Right renal pelvis (tissue), 4 donors: ENCODE data around the gene MYMX. TPM values are rescaled to one million over a fixed set of nuclear protein-coding genes. Genes with fewer than 3 reads are reported as not detected.
"Not testable (repeated sequence)": the region's sequence is repeated elsewhere in the genome, so short reads cannot be mapped to it uniquely, and the experiment has no call there.

ENCODE experiments used
- DNase-seq, 4 donors: peaks; one replicate each; pipeline ENCODE4 v3.0.0-alpha.2; 2013; ENCODE audit warnings: low read depth in 4 of 4, low spot score in 3 of 4, missing footprints in 1 of 4
- polyA plus RNA-seq, 4 donors: library from polyadenylated mRNA; unstranded; fragments of 120-200 nt; gene quantifications; one replicate each; pipeline ENCODE4 v1.2.1, GENCODE V29; 2013; ENCODE audit not compliant: insufficient read length in 4 of 4

Gene MYMX
- polyA plus RNA-seq, 4 donors, result 0.60 to 0.78 (median 0.77) TPM

- no peak for DNase-seq
These were observed 13.4 kb downstream of the MYMX start for GRCh38 chr6:44230034-44230675.

GRCh38 chr6:44231426-44231825, 14.7 kb downstream of the MYMX start:
- DNase-seq, result not testable (repeated sequence)

DNA sequence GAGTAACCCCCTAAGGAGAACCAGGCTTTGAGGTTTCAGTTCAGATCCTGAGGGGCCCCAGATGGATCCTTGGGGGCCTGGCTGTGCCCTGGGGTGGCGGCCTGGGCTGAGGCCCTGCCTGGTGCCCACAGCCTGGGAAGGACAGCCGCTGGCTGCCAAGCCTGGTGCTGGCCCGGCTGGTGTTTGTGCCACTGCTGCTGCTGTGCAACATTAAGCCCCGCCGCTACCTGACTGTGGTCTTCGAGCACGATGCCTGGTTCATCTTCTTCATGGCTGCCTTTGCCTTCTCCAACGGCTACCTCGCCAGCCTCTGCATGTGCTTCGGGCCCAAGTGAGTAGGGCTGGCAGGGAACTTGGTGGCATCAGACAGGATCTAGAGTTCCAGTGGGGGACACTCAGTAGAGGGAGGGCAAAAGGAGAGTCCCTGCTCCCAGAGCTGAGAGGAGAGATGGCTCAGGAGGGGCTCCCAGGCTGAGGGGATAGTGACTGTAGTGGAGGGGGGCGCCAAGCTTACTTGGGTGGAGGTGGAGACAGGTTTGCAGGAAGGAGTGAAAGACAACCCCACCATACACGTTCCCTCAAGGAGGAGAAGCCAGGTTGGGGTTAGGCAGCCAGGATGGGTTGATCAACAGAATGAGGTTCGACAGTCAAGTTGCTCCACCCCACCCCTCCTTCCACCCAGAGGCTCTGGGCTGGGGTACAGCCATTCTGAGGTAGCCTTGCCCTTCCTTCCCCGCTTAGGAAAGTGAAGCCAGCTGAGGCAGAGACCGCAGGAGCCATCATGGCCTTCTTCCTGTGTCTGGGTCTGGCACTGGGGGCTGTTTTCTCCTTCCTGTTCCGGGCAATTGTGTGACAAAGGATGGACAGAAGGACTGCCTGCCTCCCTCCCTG, 16.2 kb downstream of the MYMX start:
- DNase-seq, result no peak

GRCh38 chr6:44233567-44234100, 16.9 kb downstream of the MYMX start:
- DNase-seq, result no peak

DNA sequence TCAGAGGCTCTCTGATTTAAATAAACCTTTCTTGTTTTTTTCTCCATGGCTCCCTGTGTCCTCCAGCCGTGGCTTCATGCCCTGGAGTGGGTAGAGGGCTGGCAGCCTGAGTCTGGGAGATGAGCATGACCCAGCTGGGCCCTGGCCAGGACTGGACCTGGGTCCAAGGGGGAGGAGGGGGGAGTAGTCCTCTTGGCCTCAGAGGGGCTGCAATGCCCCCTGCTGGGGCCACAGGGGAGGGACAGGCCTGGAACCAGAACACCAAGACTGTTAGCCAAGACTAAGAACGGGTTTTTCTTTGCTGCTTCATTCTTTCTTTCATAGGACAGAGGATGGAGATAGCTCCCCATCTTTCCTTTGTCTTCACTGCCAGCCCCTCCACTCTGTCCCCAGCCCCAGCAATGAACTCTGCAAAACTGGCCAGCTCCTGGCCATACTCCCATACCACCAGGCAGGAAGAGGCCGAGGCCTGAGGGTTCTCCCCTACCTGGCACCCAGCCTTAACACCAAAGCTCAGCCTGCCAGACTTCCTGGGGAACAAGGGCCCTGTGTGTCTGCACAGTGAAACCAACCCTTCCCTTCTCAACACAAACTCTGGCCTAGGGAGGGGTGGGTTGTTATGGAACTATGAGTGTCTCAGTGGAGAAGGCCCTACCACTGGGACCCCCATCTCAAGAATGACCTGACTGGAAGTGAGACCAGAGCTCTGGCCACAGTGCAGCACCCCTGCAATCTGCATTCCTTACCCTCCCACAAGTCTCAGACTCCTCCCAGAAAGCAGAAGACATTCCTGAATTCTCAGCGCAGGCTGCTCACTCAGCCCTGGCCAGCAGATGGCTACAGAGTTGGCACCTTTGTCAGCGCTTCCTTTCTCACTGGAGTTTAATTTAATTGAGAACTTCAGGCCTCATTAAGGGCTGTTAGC, 17.6 kb downstream of the MYMX start:
- no peak for DNase-seq

- DNase-seq, result no peak
These were observed 18.5 kb downstream of the MYMX start for GRCh38 chr6:44235269-44235668.

GRCh38 chr6:44235891-44236516, 19.3 kb downstream of the MYMX start:
- DNase-seq, result no peak

- DNase-seq, result peak in 1 of 4 donors; percentile 72
These were observed 20.5 kb downstream of the MYMX start for GRCh38 chr6:44237021-44237812.

- DNase-seq, result peak in 1 of 4 donors; percentile 61
These were observed 21.2 kb downstream of the MYMX start for GRCh38 chr6:44237813-44238433.

- no peak for DNase-seq
These were observed 22.1 kb downstream of the MYMX start for GRCh38 chr6:44238687-44239350.

GRCh38 chr6:44243345-44243744, 26.6 kb downstream of the MYMX start:
- no peak for DNase-seq

DNA sequence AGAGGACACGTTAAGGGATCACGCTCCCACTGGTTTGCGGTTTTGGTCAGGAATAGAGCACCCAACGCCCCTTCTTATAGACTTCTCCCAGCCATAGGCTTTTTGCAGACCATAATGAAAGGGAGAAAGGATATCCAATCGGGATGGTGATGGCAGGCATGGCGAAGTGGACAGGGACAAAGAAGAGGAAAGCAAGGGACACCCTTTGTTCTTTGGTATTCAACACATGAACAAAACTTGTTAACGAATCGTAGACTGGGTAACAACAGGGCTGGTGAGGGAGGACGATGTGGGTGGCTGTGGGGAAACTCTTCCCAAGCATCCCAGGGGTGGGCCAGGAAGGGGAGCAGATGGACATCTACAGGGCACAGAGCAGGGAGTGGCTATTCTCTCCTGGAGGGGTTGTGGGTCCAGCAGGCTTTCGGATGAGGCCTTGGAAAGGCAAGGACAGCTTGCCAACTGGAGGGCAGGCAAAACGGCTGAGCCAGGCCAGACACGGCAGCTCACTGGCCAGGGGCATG, 28.7 kb downstream of the MYMX start:
- DNase-seq, result no peak

DNA sequence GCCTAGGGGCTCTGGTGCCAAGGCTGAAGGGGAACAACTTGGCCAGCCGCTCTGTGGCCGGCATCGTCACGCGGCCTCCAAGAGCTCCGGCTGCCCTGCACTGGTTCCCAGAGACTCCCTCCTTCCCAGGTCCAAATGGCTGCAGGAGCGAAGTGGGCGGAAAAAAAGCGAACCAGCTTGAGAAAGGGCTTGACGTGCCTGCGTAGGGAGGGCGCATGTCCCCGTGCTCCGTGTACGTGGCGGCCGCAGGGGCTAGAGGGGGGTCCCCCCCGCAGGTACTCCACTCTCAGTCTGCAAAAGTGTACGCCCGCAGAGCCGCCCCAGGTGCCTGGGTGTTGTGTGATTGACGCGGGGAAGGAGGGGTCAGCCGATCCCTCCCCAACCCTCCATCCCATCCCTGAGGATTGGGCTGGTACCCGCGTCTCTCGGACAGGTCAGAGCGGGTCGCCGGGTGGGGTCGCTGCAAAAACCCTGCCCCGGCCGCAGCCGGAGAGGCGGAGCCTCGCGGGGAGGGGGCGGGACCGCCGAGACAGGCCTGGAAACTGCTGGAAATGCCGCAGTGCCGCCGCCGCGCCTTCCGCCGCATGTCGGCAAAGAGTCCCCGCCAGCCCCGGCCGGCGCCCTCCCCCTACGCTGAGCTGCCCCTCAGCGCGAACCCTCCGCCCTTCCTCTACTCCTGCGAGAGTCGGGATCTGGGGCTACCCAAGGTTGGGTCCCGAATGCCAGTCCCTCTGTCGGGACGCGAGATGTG, 29.4 kb downstream of the MYMX start:
- peak in 1 of 4 donors; percentile 87 for DNase-seq

GRCh38 chr6:44246663-44247337, 30.1 kb downstream of the MYMX start, which contains the start of gene HSP90AB1:
TSS of gene HSP90AB1 (plus strand) at chr6:44247101. CDS start at chr6:44248630, 1,529 bp downstream.
- DNase-seq, result peak; percentile 87 to 95 (median 92)

GRCh38 chr6:44247338-44248302, 30.9 kb downstream of the MYMX start:
- DNase-seq, result no peak

DNA sequence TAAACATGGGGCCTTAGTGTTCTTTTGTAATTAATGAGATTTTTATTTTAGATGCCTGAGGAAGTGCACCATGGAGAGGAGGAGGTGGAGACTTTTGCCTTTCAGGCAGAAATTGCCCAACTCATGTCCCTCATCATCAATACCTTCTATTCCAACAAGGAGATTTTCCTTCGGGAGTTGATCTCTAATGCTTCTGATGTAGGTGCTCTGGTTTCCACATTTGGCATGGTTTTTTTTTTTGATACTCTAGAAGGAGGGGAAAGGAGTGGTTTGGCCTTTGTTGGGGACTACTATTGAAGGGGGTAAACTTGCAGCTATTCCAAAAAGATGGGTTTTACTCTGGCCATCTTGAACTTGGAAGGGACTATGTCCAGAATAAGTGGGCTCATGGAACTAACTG, 31.9 kb downstream of the MYMX start:
- no peak for DNase-seq
